ENCODE results near the gene NDFIP2.

GRCh38 chr13:79560954-79561353 is 80.0 kb downstream of the NDFIP2 start:
- TF ChIP-seq CTCF (IDR thresholded peaks at IDR 0.05 in 4 of 5, conservative IDR thresholded peaks at IDR 0.05 in 1 of 5), result no peak
- no peak for TF ChIP-seq POLR2A (IDR thresholded peaks at IDR 0.05)
